Stimulated activated CD8-positive, alpha-beta memory T cell treated with anti-CD3 and anti-CD28 coated beads, Interleukin-2, amount 100 ng/mL, for 1 hour (primary cell): ENCODE results near the gene FSCN2.

Experiments used
- DNase-seq, 2 donors: peaks; one replicate each; pipeline ENCODE4 v3.0.0-alpha.2; 2020; ENCODE audit warnings: low read depth in 2 of 2

The FSCN2 gene

DNA sequence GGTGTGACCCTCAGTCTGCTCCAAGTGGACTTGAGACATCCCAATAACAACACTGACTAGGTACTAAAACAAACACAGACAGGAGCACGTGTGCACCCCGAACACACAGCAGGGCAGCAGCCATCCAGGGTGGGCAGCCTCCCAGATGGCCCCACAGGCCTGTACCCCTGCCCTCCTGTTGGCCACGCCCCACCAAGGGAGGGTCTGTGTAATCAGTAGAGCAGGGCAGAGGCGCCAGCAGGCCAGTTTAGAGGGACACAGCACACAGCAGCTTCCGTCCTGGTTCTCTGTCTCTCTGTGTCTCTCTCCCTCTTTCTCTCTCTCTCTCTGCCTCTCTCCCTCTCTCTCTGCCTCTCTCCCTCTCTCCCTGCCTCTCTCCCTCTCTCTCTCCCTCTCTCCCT, 37.0 kb upstream of the FSCN2 start:
- no peak for DNase-seq

DNA sequence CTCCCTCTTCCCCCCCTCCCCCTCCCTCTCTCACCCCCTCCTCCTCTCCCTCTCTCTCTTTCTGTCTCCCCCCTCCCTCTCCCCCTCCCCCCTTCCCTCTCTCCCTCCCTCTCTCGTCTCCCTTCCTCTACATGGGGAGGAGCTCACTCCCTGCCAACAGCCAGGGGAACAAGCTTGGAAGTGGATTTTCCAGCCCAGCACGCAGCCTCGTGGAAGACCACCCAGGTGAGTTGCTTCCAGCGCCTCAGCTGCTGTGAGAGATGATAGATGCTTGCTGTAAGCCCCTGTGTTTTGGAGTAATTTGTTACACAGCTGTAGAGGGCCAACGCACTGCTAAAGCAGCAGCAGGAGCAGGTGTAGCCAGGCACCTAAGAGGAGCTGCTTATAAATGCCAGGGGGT, 36.4 kb upstream of the FSCN2 start:
- no peak for DNase-seq

- DNase-seq, result no peak
Measured at GRCh38 chr17:81492202-81492601, 36.0 kb upstream of the FSCN2 start.

DNA sequence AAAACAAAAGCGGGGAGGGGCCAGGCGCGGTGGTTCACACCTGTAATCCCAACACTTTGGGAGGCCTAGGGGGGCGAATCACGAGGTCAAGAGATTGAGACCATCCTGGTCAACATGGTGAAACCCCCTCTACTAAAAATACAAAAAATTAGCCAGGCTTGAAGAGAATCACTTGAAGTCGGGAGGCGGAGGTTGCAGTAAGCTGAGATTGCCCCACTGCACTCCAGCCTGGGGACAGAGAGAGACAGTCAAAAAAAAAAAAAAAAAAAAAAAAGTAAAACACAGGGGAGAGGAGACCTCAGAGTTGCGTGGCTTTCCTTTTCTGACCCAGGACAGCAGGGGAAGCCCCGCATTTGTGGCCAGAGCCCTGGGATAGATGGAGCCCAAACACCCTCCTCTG, 35.5 kb upstream of the FSCN2 start:
- DNase-seq, result no peak

- DNase-seq, result no peak
Measured at GRCh38 chr17:81493198-81494038, 34.8 kb upstream of the FSCN2 start.

- DNase-seq, result no peak
Measured at GRCh38 chr17:81494626-81495377, 33.4 kb upstream of the FSCN2 start.

- no peak for DNase-seq
Measured at GRCh38 chr17:81498953-81499600, 29.1 kb upstream of the FSCN2 start.

DNA sequence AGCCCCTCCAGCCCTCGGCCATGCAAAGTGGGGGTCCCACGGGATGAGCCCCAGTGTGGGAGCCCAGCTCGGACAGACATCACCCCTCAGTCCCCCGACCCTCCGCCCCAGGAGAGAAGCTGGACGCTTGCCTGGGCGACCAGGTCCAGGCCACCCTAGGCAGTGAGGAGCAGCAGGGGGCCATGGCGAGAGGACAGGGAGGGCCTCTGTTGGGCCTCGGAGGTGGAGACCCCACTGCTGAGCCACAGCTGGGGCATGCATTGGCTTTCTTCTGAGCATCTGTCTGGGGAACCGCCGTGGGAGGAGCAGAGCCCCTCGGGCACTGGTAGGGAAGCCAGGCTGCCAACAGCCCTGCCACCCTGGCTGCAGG, 28.6 kb upstream of the FSCN2 start:
- DNase-seq, result no peak

GRCh38 chr17:81500047-81500446, 28.1 kb upstream of the FSCN2 start:
- no peak for DNase-seq

- no peak for DNase-seq
Measured at GRCh38 chr17:81502471-81503017, 25.6 kb upstream of the FSCN2 start.

- DNase-seq, result no peak
Measured at GRCh38 chr17:81503619-81504018, 24.6 kb upstream of the FSCN2 start.

- no peak for DNase-seq
Measured at GRCh38 chr17:81508639-81509206, 19.5 kb upstream of the FSCN2 start.

- no peak for DNase-seq
Measured at GRCh38 chr17:81509207-81509971, 18.8 kb upstream of the FSCN2 start.

GRCh38 chr17:81509972-81510784, 18.0 kb upstream of the FSCN2 start:
- no peak for DNase-seq

GRCh38 chr17:81510785-81511553, 17.2 kb upstream of the FSCN2 start:
- no peak for DNase-seq

- DNase-seq, result no peak
Measured at GRCh38 chr17:81511554-81511803, 16.7 kb upstream of the FSCN2 start.

DNA sequence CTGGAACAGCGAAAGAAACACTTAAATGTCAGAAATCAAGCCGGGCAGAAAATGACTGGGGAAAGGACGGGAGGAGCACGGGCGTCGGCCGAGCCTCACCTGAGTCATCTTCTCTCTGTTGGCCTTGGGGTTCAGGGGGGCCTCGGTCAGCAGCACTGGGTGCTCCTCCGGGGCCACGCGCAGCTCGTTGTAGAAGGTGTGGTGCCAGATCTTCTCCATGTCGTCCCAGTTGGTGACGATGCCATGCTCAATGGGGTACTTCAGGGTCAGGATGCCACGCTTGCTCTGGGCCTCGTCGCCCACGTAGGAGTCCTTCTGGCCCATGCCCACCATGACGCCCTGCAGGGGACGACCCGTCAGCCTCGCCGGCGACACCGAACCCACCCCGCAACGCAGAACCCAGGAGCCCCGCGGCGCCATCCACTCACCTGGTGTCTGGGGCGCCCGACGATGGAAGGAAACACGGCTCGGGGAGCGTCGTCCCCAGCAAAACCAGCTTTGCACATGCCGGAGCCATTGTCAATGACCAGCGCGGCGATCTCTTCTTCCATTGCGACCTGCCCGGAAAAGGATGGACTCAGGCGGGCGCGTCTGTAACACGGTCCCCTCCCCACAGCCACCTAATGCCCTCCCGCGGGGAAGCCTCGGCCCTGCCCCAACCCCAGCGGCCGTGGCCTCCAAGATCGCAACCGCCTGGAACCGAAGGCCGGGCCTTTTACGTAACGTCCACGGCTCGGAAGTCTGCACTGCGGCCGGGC, 16.2 kb upstream of the FSCN2 start:
- no peak for DNase-seq

DNA sequence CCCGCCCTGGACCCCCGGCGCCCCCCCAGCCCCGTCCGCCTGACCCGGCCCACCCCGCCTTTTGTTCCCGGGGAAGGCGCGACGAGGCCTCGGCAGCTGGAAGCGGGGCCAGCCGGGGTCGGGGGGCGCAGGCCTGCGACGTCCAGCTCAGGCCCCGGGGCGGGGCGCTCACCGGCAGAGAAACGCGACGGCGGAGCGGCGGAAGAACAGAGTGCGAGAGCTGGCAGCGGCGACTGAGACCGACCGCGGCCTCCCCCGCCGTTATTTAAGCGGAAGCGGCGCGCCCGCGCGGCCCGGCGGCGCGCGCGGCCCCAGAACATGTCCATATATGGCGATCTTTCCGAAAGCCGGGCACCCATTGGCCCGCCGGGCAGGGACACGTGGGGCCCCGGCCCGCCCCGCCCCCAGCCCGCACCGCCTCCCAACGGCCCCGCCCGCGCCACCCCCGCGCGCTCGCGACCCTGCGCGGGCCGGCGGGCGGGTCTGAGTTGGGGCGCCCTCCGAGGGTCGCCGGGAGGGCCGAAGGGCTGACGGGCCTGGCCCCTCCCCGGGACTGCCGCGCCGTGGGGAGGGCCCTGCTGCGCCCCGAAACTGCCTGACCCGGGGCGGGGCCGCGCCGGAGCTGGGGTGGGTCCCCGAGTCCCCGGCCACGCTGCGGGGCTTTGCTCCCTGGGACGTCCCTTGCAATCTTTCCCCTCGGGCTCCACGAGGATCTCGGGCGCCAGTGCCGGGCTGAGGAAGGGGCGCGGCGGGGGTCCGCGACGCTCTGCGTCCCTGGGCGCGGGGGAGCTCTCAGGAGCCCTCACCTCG, 15.4 kb upstream of the FSCN2 start, which contains the start of gene ACTG1:
TSS of gene ACTG1 (minus strand) at position 238 of the 810 bp plus-strand sequence. CDS start 445 bp downstream, outside the sequence.
- DNase-seq, result peak; percentile 88 to 89
